ELR (cell line): ENCODE results near the gene MDM2.

ENCODE experiments used
- DNase-seq: peaks from one replicate; pipeline ENCODE4 v3.0.0-alpha.2; 2015; ENCODE audit warnings: low read depth

MDM2 gene

DNA sequence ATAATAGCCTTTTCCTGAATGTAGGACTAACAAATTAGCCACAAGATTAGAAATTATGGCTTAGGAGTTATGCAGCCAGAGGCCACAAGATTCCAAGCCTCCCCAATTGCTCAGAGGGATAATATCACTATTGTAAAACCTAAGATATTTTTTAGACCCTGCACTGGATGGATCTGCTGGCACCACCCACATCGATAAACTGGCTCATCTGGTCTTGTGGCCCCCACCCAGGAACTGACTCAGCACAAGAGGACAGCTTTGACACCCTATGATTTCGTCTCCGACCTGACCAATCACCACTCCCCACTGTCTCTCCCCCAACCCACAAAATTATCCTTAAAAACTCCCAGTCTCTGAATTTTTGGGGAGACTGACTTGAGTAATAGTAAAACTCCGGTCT lies 70.3 kb downstream of the MDM2 start:
- DNase-seq: no peak

DNA sequence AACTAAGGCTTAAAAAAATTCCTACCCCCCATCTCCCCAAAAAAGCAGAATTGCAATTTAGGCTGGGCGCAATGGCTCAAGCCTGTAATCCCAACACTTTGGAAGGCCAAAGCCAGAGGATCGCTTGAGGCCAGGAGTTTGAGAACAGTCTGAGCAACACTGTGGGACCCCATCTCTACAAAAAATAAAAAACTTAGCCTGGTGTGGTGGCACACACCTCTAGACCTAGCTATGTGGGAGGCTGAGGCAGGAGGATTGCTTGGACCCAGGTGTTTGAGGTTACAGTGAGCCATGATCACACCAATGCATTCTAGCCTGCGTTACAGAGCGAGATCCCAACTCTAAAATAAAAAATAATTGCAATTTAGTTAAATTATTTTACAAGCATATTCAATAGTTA lies 70.9 kb downstream of the MDM2 start:
- no peak for DNase-seq

DNA sequence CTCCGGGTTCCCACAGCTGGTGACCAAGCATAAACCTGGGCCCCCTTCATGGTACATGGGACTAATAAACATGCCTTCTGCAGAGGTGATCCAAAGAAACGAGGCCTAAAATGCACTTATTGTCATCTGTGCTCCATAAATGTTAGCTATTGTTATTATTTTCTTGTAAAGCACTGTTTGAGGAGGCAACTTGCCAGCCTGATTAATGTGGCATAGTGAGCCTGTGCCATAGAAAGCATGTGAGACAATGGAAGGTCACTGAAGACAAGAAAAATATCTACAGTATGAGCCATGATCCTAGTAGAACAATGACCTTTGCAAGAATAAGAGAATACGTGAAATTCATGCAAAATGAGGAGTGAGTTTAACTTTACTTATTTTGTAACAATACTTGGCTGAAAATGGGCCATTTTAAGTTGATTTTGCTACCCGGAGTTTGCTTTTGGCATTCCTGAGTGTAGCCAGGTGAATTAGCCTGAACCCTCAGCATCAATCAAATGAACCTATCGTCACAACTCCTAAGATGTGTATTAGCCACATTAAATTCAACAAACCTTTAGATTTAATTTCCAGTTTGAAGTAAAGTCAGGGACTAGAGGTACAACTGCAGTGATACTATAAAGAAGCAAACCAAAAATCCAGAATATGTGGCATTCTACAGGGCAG lies 72.8 kb downstream of the MDM2 start:
- no peak for DNase-seq

DNA sequence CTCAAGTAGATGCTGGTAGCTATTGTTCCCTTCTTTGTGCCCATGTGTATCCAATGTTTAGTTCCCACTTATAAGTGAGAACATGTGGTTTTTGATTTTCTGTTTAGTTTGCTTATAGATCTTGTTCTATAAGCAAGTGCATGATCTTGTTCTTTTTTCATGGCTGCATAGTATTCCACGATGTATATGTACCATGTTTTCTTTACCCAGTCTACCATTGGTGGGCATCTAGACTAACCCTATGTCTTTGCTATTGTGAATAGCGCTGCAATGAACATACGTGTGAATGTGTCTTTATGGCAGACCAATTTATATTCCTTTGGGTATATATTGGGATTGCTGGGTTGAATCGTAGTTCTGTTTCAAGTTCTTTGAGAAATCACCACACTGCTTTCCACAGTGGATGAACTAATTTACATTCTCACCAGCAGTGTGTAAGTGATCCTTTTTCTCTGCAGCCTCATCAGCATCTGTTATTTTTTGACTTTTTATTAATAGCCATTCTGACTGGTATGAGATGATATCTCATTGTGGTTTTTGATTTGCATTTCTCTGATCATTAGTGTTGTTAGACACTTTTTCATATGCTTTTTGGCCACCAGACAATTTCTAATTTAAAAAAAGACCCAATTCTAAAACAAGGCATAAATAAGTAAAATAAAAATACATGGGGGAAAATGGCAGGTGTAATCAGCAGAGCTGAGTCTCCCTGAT lies 74.4 kb downstream of the MDM2 start:
- no peak for DNase-seq

DNA sequence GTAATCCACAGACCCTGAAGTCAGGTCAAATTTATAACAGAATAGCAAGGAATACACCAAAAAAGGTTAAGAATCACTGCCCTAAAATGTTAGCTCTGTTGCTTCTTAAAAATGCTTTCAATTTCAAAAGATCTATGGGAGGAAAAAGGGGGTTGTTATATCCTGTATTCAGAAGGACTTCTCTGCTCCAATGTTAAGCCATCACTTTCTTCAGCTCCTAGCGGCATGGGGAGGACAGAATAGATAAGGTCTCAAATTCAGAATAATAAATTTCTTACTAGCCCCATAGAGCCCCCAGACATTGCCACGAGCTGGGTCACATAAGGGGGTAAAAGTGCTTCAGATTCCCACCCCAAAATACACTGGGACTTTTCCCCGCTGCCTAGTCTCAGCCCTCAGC lies 75.2 kb downstream of the MDM2 start:
- no peak for DNase-seq

DNA sequence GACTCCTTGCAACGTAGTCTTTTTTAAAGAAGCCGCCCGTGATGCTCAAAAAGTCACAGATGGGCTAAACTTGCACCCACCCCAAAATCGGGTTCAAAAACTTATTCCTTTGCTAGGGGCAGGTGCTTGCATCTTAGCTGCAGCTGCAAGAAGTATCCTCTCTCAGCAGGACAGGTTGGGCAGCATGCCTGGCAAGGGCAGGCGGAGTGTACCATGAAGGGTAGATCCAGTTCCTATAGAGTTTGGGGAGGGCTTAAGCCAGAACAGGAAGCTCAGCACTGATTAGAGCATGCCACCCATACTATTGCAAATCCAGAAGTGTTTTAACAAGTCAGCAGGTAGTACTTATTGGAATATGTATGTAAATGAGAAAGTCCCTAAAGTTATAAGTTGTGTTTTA lies 76.3 kb downstream of the MDM2 start:
- no peak for DNase-seq

DNA sequence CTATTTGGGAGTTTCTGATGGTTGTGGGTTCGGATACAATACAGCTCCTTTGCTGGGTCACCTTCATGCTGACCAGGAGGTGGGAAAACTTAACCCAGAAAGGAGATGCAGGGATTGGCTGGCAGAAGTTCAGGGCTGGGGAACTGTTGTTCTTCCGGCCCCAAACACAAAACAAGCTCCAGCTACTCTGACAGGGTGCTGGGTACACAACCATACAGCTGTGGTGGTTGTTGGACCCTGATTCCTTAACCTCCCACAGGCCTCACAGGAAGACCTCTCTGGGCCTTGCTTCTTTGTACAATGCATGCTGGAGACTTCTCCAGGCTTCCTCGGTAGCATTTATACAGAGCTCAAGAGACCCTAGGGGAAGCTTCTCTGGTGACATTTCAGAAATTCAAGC lies 77.4 kb downstream of the MDM2 start:
- DNase-seq: no peak

DNA sequence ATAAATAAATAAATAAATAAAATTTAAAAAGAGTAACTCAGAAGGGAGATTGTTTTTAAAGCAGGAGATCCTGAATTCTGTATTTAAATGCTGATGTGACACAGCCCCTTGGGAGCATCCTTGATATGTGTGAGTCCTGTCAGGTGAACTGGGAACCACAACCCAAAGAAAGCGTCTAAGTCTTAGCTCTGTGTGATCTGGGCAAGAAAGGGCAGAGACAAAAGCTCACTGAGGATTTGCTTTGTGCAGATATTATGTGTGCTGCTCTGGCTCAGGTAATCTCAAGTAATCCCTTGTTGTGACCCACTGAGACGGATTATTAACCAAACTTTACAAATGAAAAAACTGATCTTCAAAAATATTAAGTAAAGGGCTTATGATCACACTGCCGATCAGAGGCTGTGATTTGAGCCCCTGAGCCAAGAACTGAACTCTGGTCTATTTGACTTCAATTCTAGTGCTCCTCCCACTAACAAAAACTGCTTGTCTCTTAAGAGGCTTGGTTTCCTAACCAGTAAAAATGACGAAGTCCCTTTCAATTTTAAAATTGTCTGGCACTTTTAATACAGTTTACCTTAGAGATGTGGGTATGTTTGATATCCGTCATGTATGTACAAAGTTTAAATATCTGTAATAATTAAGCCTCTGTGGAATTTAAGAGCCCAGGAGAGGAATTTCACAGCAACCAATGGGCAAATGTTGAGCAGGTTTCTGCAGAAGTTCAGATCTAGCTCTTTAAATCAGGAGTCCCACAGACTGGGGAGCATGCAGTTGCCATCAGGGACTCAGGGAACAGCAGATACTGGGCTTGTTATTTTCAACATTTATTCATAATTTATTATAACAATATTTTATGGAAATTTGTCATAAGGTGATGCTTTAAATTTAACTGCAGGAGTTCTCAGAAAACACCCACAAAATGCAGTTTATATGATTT lies 78.9 kb downstream of the MDM2 start:
- DNase-seq: no peak

DNA sequence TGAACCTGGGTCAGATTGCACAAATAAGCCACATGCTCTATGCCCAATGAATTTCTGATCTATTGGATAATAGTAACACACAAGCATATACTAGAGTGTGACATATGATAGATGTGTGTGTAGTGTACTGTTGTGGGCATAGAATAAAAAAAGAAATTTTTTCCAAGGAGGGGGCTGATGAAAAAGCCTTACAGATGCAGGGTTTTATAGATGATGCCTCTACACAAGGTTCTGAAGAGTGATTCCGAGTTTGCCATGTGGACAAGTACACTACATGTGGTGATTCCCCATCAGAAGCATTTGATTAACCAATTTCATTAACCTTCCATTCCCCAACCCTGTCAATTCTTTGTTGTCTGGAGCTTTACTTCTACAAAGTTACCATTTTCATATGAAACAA lies 79.7 kb downstream of the MDM2 start:
- no peak for DNase-seq

DNA sequence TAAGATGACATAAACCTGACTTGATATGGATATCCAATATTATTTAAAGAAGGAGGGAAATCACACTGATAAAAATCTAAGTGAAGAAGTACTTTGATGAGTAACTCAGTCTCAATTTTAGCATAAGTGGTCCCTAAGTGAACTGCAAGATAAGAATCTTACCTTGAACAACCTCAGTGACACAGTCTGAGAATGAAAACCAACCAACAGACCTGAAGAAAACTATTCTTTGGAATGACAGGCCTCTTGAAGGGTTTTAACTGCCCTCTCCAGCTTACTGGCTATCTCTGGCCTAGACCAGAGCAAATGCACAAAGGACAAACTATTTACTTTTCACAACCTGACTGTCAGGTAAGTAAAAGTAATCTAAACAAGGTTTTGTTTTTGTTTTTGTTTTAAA lies 80.3 kb downstream of the MDM2 start:
- DNase-seq: peak; percentile 9

DNA sequence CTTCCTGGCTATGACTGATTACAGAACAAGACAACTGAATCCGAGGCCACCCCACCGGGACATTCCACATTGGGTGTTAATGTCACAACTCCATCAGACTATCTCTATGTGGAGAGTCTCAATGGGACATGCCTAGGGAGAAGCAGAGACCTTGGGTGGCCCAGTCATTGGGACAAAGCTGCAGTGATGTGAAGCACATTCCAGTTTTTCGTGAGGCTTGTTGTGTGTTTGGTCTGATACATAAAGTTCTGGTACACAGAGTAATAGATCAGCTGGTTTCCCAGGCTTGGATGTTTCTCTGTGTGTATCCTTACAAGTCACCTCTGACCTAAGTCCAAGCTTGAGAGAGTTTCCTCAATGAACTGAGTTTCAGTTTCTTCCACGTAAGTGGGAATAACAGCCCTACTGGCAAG lies 82.7 kb downstream of the MDM2 start:
- DNase-seq: no peak

DNA sequence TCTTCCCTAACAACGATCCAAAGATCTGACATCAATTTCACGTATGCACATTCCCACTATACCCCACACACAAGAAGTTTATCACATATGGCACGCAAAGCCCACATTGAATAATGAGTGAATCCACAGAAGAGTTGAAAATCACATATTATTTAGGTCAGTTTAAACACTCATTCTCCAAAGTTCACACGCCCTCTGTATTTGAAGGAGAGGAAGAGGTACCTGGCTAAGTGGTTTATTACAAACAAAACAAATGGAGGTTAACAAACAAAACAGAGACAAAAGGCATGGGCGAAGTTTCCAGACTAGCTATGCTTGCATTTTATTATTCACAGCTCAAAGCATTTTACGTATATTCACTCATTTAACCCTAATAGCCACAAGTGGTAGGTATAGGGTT lies 83.2 kb downstream of the MDM2 start:
- no peak for DNase-seq

DNA sequence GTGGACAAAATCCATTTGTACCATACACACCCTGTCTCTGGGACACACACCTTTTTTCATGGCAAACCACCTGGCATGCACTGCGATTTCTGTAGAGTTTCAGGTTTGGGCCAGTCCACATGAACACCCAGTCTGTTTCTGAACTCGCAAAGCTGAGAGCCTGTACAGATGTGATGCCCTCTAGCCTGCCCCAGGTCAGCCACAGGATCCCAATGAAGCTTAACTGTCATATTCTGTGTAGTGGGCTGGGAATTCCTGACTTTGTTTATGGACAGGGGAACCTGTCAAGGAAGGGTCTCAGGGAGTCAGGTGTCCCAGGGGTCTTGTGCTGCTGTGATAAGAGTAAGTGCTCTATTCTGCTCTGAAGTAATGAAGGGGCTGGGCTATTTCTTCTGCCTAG lies 85.2 kb downstream of the MDM2 start:
- DNase-seq: no peak

DNA sequence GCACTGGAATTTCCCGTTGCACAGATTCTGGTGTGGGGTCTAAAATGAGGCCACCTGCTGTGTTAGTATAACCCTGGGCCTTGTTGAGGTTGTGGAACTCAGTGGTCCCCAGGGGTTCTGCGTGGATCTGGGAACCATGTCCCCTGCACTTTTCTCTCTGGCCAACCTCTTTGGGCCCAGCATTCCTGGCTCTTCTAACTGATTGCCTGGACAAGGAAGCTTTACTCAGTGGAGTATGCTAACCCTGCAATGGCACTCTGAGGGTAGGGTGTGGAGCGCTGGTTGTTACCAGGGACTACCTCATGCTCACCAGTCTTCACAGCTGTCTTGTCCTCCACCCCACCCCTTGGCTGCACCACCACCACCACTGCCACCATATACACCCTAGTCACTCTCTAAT lies 85.8 kb downstream of the MDM2 start:
- DNase-seq: no peak

DNA sequence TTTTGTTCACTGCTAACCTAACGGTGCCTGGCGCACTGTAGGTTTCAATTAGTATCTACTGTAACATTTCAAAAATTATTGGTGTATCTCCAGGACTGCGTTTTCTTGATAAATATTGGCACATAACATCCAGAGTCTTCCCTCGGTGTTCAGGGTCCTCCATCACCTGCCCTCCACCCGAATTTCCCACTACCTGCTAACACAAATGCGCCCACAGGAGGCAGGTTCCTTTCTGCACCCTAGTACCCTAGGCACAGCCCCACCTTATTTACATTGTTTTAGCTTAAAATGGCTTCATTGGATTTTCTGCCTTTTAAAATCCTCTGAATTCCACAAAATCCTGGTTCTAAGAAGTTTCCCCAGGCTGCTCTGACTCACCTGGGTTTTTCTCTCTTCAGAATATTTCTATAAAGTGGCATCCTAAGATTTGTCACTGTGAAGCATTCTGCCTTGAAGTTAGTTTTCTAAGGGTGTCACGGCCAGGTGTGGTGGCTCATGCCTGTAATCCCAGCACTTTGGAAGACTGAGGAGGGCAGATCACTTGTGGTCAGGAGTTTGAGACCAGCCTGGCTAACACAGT lies 86.4 kb downstream of the MDM2 start:
- DNase-seq: no peak

DNA sequence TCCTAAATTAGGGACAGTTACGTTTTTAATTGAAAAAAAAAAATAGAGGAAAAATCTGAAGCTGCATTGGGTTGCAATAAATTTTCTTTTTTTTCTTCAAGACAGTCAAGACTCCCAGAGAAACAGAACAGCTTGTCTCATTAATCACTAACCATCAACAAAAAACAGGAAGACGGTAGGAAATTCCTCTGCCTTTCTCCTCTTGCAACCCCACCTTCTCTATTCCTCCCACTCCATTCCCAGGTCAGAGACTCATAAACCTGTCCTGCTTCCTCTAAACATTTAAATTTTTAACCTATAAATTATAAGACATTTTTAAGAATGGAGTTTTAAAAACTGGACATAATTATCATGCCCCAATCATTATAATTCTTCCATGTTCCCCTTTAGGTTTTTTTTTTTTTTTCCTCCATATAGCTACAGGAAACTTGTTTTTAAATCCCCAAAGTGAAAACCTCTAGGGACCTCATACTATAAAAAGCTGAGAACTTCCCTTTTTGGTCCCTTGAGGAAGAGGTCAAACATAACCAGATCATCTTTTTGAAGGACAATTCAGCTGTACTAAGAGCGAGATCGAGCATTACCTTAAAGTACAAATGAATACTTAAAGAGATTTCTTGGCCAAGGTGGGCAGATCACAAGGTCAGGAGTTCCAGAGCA lies 89.0 kb downstream of the MDM2 start:
- DNase-seq: peak; percentile 13

DNA sequence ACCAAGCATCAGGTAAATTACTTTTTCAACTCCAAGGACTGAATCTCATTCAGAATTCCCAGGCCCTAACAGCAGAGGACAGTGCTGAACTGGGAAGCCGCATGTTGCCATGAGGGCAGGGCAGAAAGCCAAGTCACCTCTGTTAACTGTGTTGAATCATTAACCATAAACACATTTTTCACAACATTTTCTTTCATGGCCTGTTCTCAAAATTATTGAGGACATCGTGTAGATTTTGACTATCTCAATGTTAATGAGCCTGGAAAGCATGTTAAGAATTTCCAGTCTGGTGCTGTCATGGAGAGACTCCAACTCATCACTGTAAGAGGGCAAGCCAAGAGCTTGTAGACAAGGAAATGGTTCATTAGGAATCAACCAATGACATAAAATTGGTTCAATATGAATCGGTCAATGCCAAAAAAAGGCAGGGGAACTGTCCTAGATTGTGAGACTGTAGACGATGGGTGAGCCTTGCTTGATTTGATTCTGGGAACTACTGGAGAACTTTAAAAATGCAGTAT lies 91.3 kb downstream of the MDM2 start:
- peak; percentile 68 for DNase-seq

DNA sequence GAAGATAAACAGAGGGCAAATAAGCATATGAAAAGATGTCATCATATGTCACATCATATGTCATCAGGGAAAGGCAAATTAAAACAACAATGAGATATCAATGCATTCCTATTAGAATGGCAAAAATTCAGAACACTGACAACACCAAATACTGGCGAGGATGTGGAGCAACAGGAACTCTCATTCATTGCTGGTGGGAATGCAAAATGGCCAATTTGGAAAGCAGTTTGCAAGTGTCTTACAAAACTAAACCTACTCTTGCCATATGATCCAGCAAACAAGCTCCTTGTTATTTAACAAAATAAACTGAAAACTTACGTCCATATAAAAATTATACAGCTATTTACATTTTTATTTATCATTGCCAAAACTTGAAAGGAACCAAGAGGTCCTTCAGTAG lies 92.3 kb downstream of the MDM2 start:
- DNase-seq: no peak
